Mucosa of gallbladder (tissue), 1 donor: ENCODE data around the gene SCN5A. TPM values are rescaled to one million over a fixed set of nuclear protein-coding genes. Genes with fewer than 3 reads are reported as not detected.
A peak's percentile ranks its signal among the peaks of the same experiment; 100 is the strongest.

Experiments used
- DNase-seq: peaks from one replicate; pipeline ENCODE4 v3.0.0-alpha.2; 2020; ENCODE audit warnings: low spot score
- total RNA-seq: library from RNA; stranded (reverse); gene quantifications from one replicate; pipeline ENCODE4 v1.2.1, GENCODE V29; 2021
- donor health status: DM: no; HTN: no; CAD: no.

The SCN5A gene
- total RNA-seq, 1 donor from 2014 or later: 0.20 TPM

DNA sequence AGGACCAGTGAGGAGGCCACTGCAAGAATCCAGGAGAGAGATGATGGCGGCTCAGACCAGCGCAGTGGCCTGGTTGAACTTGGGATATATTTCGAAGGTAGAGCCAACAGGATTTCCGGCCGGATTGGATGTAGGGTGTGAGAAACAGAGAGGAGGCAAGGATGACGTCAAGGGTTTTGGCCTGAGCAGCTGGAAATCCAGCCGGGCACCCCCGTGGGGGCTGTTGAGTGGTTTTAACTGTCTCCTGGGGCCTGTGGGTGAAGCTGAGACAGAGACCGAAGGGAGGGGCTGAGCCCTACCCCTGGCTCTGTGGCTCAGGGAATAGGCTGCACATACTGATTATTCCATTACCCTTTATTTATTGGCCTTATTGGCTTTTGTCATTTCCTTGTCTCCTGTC lies 107.7 kb downstream of the SCN5A start:
- DNase-seq: no peak

DNA sequence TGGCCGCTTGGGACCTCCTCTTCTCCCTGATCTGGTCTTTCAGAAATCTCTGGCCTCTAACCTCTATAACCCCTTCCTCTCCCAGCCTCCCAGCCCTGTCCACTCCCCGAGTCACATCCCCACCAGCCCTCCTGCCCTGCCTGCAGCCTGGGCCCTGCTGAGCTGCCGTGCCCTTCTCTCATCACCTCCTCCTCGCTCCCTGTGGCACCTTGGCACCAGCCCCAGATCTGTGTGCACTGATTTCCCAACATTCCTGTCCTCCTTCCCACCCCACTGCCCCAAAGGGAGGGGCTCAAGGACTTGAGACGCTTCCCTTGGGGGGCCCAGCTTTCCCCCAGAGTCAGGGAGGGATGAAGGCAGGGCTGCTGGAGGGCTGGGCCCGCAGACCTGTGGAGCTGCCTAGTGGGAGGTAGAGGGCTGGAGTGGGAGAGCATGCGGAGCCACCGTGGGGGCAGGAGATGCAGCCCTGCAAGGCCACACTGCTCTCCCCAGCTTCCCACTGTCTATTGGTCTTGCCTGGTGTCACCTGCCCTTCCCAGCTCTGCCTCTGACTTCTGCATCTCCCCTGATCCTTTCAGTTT lies 110.6 kb downstream of the SCN5A start:
- no peak for DNase-seq

DNA sequence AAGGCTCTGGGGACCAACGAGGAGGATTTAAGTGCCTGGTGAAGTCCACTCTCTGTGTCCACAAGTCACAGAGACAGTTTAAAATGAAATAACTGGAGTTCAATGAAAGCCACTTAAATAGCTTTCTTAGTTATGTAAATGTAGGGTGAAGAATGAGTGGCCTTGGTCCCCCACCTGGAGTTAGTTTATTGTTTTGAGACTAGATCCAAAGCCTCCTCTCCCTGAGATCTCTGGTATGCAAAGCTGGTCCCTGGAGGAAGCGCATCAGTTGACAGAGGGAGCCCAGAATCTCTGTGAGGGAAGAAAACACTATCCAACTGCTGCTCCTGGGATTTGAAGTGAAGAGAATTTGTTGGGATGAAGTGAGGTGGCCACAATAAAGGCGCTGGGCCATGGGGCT lies 112.8 kb downstream of the SCN5A start:
- DNase-seq: no peak

DNA sequence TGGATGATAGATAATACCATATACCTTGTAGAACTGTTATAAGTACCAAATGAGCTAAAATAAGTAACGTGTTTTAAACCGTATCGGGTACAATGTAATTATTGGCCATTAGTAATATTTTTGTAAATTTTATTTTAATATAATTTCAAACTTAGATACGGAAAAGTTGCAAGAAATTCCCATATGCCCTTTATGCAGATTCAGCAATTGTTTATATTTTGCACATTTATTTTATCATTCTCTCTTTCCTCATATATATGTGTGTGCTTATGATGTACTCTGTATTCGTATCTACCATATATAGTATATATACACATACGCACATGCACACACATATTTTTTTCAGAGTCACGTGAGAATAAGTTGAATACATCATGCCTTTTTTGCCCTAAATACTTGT lies 114.9 kb downstream of the SCN5A start:
- no peak for DNase-seq

DNA sequence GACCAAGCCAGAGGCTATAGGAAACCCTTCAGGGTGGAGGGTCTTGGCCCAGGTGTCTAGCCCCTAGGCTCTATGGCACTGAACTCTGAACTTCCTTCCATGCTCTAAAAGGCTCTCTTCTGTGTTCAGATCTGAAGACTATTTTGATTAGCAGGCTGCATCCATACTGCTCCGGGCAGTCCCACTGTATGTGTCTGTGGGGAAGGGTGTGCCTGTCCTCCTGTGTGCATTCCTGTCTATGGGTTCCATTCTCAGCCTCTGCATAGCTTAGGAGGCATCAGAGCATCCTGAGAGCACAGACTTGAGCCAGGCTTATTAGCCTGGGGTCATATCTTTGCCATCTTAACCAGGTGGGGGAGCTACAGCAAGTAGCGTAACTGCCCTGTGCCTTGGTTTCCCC lies 115.3 kb downstream of the SCN5A start:
- no peak for DNase-seq

DNA sequence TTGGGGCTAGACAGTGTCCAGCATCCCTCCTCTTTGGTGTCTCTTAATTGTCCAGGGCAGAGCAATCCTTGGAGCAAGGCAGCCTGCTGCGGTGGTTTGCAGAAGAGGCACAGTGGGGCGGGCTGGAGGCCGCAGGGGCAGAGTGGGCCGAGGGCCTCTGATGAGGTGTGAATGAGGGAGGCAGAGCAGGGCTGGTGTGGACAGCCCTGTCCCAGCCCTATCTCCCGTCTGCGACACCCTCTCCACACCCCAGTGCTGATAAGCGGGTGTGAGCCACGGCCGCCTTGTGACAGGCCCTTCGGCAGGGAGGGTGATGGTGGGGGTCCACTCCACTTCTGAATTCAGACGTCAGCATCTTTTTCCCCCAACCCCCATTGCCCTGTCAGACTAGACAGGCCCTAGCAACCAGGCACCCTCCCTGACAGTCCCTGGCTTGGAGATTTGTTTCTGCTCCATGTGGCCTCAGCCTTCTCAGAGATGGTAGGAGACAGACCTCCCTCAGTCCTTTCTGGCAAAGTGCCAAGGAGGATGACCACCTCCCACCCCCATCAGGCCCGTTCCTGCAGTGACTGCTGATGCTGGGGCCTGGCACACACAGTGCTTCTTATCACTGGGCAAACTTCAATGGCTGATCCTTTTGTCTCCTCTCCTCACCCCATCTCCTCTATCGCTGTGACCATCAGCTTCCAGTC lies 116.1 kb downstream of the SCN5A start:
- no peak for DNase-seq

DNA sequence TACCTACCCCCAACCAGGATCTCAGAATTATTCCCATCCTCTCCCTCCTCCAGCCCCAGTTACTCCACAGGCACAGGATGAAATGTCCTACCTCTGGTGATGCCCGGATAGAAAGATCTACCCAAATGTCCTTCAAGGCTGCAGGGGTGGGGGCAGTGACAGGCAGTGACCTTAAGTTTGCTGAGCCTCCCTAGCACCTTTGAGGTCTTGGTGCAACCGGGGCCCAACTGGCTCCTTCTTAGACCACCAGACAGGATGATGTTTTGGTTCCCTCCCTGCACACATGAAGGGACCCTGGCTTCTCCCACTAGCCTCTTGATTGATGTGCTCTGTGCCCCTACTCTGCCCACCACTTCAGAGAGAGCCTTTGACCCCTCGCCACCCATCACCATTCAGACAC lies 117.0 kb downstream of the SCN5A start:
- DNase-seq: no peak

DNA sequence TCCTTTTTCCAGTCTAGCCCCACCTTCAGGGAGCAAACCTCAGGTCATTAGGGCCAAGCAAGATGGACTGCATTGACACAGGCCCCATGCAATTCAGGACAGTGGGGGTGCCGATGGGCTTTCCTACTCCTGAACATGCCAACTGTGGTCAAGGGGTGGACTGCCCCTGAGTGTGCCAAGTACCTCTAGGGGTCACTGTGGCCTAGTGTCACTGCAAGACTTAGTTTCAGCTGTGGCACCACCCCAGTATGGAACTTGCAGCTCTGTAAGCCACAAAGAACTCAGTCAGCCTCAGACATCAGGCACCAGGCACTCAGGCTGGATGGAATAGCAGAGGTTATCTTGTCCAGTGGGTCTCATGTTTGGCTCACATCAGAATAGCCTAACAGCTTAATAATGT lies 121.0 kb downstream of the SCN5A start:
- DNase-seq: no peak

DNA sequence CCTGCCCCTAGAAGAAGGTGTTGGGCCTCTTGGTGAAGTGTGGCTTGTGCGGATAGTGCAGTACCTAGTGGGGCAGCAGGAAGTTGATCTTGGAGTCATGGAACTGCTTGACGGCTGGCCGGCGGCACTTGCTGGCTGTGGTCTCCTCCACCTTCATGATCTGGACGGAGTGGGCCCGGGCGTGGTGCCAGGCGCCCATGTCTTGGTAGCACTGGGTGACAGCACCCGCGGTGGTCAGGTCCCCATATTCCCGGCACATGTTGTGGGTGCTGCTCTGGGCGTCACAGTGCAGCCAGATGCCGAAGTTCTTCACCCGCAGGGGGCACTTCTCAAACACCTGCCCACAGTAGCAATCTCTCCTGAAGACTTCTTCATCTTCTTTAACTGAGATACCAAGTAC lies 122.7 kb downstream of the SCN5A start:
- DNase-seq: no peak

DNA sequence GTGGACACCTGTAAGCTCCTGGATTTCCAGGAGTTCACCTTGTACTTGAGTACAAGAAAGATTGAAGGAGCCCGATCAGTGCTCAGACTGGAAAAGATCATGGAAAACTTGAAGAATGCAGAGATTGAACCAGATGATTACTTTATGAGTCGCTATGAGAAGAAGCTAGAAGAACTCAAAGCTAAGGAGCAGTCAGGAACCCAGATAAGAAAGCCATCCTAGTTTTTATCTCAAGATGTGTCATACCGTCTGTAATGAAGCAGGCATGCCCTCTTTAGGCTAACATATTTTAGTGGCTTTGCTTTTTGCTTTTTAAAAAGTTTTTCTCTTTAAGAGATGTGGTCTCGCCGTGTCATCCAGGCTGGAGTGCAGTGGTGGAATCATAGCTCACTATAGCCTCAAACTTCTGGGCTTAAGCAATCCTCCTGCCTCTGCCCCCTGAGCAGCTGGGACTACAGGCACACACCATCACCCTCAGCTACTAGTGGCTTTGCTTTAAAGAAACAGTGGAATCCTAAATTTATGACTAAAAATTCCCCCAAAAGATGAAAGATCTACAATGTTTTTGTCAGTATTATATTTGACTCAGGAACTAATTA lies 125.2 kb downstream of the SCN5A start:
- no peak for DNase-seq

DNA sequence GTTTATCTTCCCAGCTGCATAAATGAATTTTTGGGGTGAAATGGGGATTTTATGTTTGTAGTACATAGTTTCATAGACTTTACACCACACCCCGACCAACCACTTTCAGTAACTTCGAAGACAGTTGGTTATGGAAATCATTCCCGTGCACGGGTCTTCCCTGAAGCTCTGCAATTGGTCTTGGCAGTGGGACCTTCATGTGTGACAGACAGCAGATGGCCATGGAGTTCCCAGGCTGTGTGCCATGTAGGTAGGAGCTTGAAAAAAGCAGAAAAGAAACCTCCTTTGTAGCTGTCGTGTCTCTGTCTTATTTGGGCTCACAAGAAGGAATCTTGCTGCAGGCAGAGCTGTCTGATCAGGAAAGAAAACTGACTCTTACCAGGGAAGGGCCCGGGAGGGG lies 127.5 kb downstream of the SCN5A start:
- DNase-seq: no peak

DNA sequence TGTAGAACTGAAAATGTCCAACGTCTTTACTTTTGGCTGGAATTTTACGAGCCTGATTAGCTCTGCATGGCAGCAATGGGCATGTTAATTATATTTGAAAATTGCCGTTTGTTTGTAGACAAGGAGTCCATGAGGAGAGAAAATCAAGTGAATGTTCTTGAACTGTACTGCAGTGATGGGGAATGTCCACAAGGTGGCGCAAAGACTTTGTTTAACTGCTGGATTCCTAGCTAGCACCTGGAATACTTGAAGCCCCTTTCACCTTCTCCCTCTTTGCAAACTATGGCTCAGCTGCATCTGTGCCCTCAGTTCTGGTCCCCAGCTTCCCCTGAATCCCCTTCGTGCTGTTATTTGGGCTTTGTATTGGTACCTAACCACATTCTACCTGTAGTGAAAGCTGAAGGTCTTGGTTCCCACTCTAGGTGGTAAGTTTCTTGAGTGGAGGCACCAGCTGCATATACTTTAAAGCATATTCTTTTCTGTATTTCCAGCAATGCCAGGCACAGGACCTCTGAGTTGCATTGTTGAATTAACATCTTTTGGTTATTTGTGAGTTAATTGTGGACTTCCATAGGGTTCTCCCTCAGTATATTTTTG lies 128.0 kb downstream of the SCN5A start:
- peak; percentile 71 for DNase-seq

DNA sequence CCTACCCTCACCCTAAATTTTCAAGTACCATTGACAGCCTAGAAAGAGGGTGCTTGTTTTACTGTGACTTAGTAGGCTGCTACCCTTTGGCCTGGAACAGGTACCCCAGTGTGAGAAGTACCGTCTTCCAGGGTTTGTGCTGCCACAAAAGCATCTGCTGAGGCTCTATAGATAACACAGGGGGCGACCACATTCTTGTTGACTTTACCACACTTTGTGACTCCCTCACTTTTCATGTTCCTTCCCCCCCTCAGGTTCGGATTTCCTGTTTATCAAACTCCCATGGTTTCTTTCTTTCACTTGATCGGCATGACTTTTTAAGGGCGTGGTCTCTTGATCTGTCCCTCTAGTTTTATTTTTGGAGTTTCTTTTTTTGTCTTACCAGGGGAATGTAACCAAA lies 129.8 kb downstream of the SCN5A start:
- no peak for DNase-seq

DNA sequence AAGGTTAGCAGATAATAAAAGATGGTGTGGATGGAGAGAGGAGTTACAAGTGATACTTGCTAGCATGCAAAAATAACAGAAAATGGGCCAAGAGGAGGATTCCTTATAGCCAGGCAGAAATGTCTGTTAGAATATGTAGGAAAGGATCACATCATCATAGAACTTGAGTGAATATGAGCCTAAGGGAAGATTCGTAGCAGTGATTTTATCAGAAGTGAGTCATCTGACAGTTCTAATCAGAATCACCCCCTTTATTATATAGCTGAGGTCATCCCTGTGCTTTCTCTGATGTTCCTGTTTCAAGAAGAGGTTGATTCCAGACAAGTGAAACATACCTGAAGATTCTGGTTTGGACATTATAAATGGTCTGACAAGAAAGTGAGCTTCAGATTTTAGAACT lies 130.5 kb downstream of the SCN5A start:
- no peak for DNase-seq

DNA sequence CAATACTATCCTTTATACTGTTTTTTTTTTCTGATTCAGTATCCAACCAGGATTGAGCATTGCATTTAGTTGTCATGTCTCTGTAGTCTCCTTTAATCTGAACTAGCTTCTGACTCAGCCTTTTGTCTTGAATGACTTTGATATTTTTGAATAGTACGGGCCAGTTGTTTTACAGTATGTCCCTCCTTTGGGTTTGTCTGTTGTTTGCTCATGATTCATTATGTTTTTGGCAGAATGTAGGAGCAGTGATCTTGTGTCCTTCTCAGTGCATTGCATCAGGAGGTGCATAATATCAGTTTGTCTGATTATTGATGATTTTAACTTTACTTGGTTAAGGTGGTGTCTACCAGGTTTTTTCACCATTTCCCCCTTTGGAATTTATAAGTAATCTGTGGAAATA lies 132.8 kb downstream of the SCN5A start:
- no peak for DNase-seq

DNA sequence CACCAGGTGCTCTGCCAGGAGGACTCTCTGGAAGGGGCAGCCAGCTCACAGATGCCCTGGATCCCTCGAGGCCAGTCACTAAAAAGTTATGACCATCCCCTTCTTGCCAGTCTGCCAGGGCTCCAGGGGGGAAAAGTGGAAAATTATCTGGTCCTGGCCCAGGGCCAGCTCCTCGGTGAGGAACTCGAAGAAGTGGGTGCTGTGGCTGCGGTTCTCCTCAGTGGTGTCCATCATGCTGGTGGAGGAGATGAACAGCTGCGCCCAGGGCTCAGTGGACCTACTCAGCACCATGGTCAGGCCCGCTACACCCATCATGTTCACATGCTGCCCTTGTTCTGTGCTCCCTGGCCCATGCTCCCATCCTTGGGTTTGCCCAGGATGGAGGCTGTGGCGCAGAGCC lies 134.1 kb downstream of the SCN5A start:
- DNase-seq: no peak

DNA sequence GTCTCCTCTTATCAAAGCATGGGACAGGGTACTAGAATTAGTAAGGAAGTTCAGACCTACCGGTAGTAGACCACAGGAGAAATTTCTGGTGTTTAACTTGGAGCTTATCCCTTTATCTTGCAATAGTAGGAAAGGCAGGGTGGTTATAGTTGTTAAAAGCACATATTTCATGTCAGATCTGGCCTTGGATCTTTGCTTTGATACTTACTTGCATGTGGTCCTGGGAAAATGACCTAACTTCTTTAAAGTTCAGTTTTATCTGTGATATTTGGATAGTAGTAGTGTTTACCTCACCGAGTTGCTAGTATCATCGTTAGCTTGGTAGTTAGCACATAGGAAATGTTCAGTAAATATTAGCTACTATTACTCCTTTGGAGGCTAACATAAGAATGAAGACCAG lies 137.9 kb downstream of the SCN5A start:
- DNase-seq: no peak

DNA sequence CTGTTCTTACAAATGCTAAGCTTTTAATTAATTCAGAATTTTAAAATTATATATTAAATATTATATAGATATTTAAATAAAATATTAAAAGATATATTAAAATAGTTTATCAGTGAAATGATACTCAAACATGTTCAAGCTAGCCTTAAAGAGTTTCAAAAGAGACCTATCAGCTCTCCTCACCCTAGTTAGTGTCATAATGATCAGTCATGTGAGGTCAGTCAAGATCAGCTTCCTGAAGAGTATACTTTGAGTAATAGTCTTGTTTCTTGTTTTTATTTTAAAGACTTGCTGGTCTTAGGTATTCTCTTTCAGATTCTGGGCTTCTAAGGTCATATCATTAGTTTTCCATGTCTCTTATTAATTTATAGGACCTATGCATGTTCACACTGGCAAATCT lies 138.9 kb downstream of the SCN5A start:
- no peak for DNase-seq

DNA sequence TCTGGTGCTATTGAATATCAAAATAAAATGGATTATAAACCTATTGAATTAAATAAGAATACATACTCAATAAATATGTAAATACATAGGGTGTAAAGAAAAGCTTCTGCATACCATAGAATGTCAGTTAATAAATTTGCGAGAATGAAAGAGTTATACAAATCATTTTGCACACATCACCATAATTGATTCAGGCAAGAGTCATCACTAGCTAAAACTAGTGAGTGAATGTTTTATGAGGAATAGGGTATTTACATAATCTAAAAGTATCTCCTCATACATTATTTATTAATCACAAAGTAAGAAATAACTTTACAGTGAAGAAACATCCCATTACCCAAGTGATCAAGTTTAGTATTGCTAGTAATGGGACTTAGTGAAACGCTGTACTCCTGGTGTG lies 139.8 kb downstream of the SCN5A start:
- DNase-seq: no peak

DNA sequence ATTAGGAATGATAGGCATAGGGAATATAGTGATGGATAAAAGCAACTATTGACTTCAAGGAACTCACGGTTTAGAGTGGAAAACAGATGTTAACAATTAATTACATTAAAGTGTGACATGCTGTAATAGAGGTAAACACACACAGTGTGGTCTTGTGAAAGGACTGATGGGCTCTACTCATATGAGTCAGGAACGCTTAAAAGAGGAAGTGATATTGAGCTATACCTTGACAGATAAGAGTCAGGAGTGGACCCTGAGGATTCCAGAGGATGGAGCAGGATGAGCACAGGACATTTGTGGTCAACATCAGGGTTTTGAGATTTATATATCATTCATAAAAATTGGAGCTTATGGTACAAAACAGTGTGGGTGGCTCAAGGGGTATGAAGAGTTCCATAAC lies 142.4 kb downstream of the SCN5A start:
- no peak for DNase-seq

DNA sequence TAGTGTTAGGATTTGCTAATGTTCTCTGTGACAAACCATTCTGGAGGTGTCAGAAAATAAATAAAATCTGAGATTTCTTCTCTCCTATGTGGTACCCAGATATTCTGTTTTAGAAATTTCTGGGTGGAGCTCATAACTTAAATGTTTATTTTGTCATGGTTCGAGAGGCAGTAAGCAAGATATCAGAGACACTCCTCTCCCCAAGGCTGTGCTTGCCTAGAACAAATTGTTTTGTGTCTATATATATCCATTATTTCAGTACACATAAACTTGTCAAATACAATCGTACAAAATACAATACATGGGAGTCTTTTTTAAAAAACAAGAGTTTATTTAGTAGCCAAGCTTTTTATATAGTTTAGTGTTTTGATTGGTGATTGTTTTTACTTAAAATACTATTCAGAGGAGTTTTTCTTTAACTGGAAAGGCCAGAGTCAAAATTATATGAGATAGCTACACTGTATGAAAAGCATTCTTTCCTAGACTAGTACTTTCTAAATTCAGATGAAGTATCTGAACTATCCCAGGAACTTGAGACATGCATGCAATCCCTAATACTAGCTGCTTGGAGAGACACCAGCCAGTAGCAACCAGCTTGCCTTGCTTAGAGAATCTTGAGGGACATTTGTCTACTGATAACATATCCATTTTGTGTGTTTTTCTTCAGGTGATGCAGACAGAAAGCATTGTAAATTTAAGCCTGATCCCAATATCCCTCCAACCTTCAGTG lies 148.6 kb downstream of the SCN5A start:
- no peak for DNase-seq
